Smooth muscle cell (in vitro differentiated cells): ENCODE measurements around the gene ADAM8. TPM values are rescaled to one million over a fixed set of nuclear protein-coding genes. Genes with fewer than 3 reads are reported as not detected.

ENCODE experiments used
- DNase-seq: peaks from one replicate; lab custom pipeline; 2025; ENCODE audit not compliant: unreplicated experiment; lab: John Stamatoyannopoulos, UW
- H2AFZ ChIP-seq: fragments of 200-600 bp; sonication (generic); 2 replicates; pipeline ENCODE4 v1.6.0; 2016; ENCODE audit warnings: antibody characterized with exemption, low read depth, mild to moderate bottlenecking
- H3F3A ChIP-seq: fragments of 200-600 bp; sonication (generic); 2 replicates; pipeline ENCODE4 v1.6.0; 2017; ENCODE audit warnings: antibody characterized with exemption, low read depth
- H3K27ac ChIP-seq: fragments of 200-600 bp; sonication (generic); 2 replicates; pipeline ENCODE4 v1.5.1; 2016; ENCODE audit warnings: low read depth, mild to moderate bottlenecking
- H3K27me3 ChIP-seq: fragments of 200-600 bp; sonication (generic); 2 replicates; pipeline ENCODE4 v1.6.1; 2016; ENCODE audit warnings: low read depth, mild to moderate bottlenecking
- H3K36me3 ChIP-seq: fragments of 200-600 bp; sonication (generic); 2 replicates; pipeline ENCODE4 v1.5.1; 2016; ENCODE audit warnings: low read depth
- H3K4me1 ChIP-seq: fragments of 200-600 bp; sonication (generic); 2 replicates; pipeline ENCODE4 v1.5.1; 2016; ENCODE audit warnings: low read depth
- H3K4me2 ChIP-seq: fragments of 200-600 bp; sonication (generic); 2 replicates; pipeline ENCODE4 v1.6.0; 2016; ENCODE audit warnings: mild to moderate bottlenecking
- H3K4me3 ChIP-seq: fragments of 200-600 bp; sonication (generic); 2 replicates; pipeline ENCODE4 v1.5.1; 2016; ENCODE audit warnings: mild to moderate bottlenecking
- H3K79me2 ChIP-seq: fragments of 200-600 bp; sonication (generic); 2 replicates; pipeline ENCODE4 v1.6.0; 2016; ENCODE audit warnings: low read depth, mild to moderate bottlenecking
- H3K9ac ChIP-seq: fragments of 200-600 bp; sonication (generic); 2 replicates; pipeline ENCODE4 v1.6.0; 2016; ENCODE audit warnings: low read depth
- H3K9me3 ChIP-seq: fragments of 200-600 bp; sonication (generic); replicated peaks from 2 replicates; pipeline ENCODE4 v1.5.1; 2016; ENCODE audit warnings: low read depth
- H4K20me1 ChIP-seq: fragments of 200-600 bp; sonication (generic); 2 replicates; pipeline ENCODE4 v1.6.0; 2016; ENCODE audit warnings: low read depth
- CTCF ChIP-seq: fragments of 200-600 bp; sonication (generic); IDR thresholded peaks from 2 replicates; pipeline ENCODE4 v1.5.1; 2017; ENCODE audit warnings: borderline replicate concordance, mild to moderate bottlenecking, antibody characterized with exemption; ENCODE audit not compliant: insufficient read depth, poor library complexity, severe bottlenecking
- WGBS: methylation state at CpG from one replicate; pipeline ENCODE4 v1.1.7; 2016; ENCODE audit warnings: low lambda C conversion rate; 5-methylcytosine and 5-hydroxymethylcytosine counted together
- polyA plus RNA-seq: library from polyadenylated mRNA; unstranded; fragments of >200 nt; fragmentation: Nextera tagmentation; extraction: Ambion mirVana; gene quantifications from 2 replicates; pipeline ENCODE4 v1.2.1, GENCODE V29; 2016
- total RNA-seq: library from RNA; depleted of rRNA; stranded (reverse); fragments of >200 nt; gene quantifications from 2 replicates; pipeline ENCODE4 v1.2.3, GENCODE V29; 2014

ADAM8 gene
- total and polyA plus RNA-seq, 2 experiments from 2014 or later, result 0.36 to 0.70 TPM

- Histone ChIP-seq H3K9ac (no peak overlapping the region), H3K4me2 (no peak overlapping the region), H3K27ac (no peak overlapping the region), H3K9me3 (no peaks in the 10 kb centered on the region), H3K4me3 (no peak overlapping the region), H2AFZ (no peak overlapping the region), H3K27me3 (peaks cover 23% of the 10 kb centered on the region), H3K36me3 (no peaks in the 10 kb centered on the region), H3K79me2 (no peaks in the 10 kb centered on the region), H3K4me1 (peaks cover 12% of the 10 kb centered on the region), H3F3A (peaks cover 4% of the 10 kb centered on the region), H4K20me1 (peaks cover 14% of the 10 kb centered on the region)
- TF ChIP-seq CTCF, result no peak
- no peak for DNase-seq
- WGBS, result 64% methylated on average over 12 of the region's 12 CpGs
These were observed 980 bp downstream of the ADAM8 start for GRCh38 chr10:133275684-133276092.

DNA sequence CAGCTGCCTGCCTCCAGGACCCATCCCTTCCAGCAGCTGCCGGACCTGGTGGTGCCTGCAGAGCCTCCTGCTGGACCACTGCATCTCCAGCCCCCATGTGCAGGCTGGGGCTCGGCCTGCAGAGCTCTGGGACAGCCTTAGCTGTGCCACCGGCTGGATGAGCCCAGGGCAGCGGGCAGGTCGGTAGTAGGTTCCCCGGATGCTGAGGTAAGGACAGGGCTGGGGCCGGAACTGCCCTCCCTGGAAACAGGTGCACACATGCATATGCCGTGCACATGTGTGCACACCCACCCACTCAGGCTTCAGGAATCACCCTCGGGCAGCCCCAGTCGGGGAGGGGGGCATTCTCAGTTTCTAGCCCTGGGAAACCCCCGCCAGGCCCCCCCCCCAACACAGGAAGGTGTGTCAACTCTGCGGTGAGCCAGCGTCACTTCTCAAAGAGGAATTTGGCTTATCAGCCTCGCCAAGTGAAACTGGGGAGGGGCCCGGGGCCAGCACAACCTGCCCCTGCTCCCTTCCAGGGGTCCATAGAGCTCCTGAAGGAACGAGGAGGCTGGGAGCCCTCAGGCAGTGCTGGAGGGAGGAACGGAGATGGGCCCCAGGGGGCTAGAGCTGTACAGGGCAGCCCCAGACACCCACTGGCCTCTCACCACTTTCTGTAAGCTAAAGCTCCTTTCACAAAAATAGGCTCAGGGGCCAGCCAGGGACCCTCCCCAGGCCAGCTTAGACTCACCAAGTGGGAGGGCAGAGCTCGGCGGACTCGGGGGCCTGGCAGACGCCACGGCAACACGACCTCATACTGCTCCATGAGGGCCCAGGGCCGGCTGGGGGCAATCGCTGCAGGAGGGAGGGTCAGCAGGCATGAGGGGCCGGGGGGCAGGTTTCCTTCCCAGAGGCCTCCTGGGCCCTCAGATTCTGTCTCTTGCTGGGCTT lies 1.7 kb downstream of the ADAM8 start:
- peaks cover 23% of the 10 kb centered on the region for H3K27me3 ChIP-seq
- H3K4me2 ChIP-seq, result no peak overlapping the region
- TF ChIP-seq CTCF, result no peak
- H3K4me3 ChIP-seq, result no peak overlapping the region
- H3K79me2 ChIP-seq, result no peaks in the 10 kb centered on the region
- H2AFZ ChIP-seq, result no peak overlapping the region
- H3K27ac ChIP-seq, result no peak overlapping the region
- peaks cover 14% of the 10 kb centered on the region for H4K20me1 ChIP-seq
- H3K9ac ChIP-seq, result no peak overlapping the region
- no peaks in the 10 kb centered on the region for H3K36me3 ChIP-seq
- H3K4me1 ChIP-seq, result peaks cover 12% of the 10 kb centered on the region
- peaks cover 4% of the 10 kb centered on the region for H3F3A ChIP-seq
- DNase-seq, result no peak
- no peaks in the 10 kb centered on the region for H3K9me3 ChIP-seq
- 77% methylated on average over 26 of the region's 26 CpGs for WGBS

DNA sequence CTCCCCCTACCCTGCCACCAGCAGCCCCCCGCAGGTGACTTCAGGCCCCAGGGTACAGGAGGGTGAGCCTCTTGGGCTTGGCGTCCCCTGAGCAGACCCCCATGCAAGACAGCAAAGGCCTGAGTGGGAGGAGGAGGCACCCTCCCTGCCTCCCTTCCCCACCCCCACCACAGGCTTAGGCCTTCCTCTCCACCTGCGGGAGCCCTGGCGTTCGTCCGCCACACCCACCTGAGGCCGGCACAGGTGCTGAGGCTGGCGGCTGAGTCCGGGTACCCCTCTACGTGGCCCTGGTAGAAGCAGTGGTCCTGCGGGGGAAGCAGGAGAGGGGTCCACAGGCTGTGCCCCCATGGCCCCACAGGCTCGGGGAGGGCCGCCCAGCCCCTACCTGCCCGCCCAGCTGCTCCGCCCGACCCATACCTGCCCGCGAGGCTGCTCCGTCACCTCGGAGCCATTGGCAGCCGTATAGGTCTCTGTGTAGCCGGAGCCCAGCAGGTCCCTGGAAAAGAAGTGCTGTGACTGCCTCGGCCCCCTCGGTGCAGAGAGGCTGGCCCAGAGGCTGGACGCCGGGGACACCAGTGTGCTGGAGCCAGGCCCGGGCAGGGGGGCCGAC lies 3.0 kb downstream of the ADAM8 start:
- peaks cover 14% of the 10 kb centered on the region for H4K20me1 ChIP-seq
- no peak overlapping the region for H2AFZ ChIP-seq
- H3K9me3 ChIP-seq, result no peaks in the 10 kb centered on the region
- no peak overlapping the region for H3K27ac ChIP-seq
- no peak for DNase-seq
- peaks cover 23% of the 10 kb centered on the region for H3K27me3 ChIP-seq
- H3K4me3 ChIP-seq, result no peak overlapping the region
- no peak overlapping the region for H3K4me2 ChIP-seq
- H3K4me1 ChIP-seq, result peaks cover 12% of the 10 kb centered on the region
- H3K36me3 ChIP-seq, result no peaks in the 10 kb centered on the region
- H3K9ac ChIP-seq, result no peak overlapping the region
- no peak for TF ChIP-seq CTCF
- H3F3A ChIP-seq, result peaks cover 4% of the 10 kb centered on the region
- 92% methylated on average over 19 of the region's 28 CpGs for WGBS
- no peaks in the 10 kb centered on the region for H3K79me2 ChIP-seq
